GM18508 (cell line): Measurements from ENCODE around the gene KRTAP5-11.
"Not testable (repeated sequence)": the region's sequence is repeated elsewhere in the genome, so short reads cannot be mapped to it uniquely, and the experiment has no call there.

ENCODE experiments used
- ATAC-seq: cut with Tn5 transposase; IDR thresholded peaks from one replicate; pipeline ENCODE4 v1.9.1; 2021; ENCODE audit warnings: moderate number of reproducible peaks; ENCODE audit not compliant: insufficient read depth, unreplicated experiment

Gene KRTAP5-11, protein sequence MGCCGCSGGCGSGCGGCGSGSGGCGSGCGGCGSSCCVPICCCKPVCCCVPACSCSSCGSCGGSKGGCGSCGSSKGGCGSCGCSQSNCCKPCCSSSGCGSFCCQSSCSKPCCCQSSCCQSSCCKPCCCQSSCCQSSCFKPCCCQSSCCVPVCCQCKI

GRCh38 chr11:71582309-71582895 is at the start of gene KRTAP5-11:
KRTAP5-11 (minus strand) TSS chr11:71582875; CDS start chr11:71582837, 38 bp downstream.
- ATAC-seq, result no peak

GRCh38 chr11:71631551-71631950 is 48.9 kb upstream of the KRTAP5-11 start:
- not testable (repeated sequence) for ATAC-seq

GRCh38 chr11:71630071-71630470 is 47.4 kb upstream of the KRTAP5-11 start:
- not testable (repeated sequence) for ATAC-seq

GRCh38 chr11:71628943-71629342 is 46.3 kb upstream of the KRTAP5-11 start:
- ATAC-seq, result not testable (repeated sequence)

DNA sequence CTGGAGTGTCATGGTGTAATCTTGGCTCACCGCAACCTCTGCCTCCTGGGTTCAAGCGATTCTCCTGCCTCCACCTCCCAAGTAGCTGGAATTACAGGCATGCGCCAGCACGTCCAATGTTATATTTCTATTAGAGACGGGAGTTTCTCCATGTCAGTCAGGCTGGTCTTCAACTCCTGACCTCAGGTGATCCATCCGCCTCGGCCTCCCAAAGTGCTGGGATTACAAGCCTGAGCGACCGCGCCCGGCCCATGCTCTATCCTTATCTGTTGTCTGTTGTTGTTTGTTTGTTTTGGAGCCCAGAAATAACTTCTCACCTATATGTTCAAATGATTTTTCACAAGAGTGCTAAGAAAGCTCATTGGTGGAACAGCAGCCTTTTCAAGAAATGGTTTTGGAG is 40.6 kb upstream of the KRTAP5-11 start:
- ATAC-seq, result not testable (repeated sequence)

- not testable (repeated sequence) for ATAC-seq
Measured at GRCh38 chr11:71622561-71622960, 39.9 kb upstream of the KRTAP5-11 start.

DNA sequence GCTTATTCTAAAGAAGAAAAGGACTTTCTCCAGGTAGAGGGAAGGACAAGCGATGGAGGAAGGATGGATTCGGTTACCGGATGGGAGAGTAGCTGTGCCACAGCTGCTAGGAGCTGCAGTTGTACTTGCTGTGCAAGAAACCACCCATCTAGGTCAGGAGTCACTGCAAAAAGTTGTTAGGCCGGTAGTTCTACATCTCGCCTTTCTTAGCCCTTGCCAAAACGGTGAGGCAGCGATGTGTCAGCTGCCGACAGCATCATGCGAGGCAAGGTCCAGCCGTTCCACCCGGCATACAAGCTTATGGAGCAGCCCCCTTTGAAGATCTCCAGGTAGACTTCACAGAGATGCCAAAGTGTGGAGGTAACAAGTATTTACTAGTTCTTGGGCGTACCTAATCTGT is 32.3 kb upstream of the KRTAP5-11 start:
- not testable (repeated sequence) for ATAC-seq

- not testable (repeated sequence) for ATAC-seq
Measured at GRCh38 chr11:71614366-71614917, 31.8 kb upstream of the KRTAP5-11 start.

DNA sequence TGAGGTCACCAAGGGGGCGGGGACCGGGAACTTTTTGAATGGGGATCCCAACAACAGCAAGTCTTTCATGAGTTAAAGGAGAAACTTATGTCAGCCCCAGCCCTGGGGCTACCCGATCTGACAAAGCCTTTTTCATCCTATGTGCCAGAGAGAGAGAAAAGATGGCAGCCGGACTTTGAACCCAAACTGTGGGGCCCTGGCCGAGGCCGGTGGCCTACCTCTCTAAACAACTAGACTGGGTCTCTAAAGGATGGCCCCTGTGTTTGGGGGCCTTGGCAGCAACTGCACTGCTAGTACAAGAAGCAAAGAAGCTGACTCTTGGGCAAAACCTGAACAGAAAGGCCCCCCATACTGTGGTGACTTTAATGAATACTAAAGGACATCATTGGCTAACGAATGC is 31.3 kb upstream of the KRTAP5-11 start:
- ATAC-seq, result not testable (repeated sequence)

GRCh38 chr11:71611218-71611910 is 28.7 kb upstream of the KRTAP5-11 start:
- not testable (repeated sequence) for ATAC-seq

- ATAC-seq, result not testable (repeated sequence)
Measured at GRCh38 chr11:71608272-71608671, 25.6 kb upstream of the KRTAP5-11 start.

DNA sequence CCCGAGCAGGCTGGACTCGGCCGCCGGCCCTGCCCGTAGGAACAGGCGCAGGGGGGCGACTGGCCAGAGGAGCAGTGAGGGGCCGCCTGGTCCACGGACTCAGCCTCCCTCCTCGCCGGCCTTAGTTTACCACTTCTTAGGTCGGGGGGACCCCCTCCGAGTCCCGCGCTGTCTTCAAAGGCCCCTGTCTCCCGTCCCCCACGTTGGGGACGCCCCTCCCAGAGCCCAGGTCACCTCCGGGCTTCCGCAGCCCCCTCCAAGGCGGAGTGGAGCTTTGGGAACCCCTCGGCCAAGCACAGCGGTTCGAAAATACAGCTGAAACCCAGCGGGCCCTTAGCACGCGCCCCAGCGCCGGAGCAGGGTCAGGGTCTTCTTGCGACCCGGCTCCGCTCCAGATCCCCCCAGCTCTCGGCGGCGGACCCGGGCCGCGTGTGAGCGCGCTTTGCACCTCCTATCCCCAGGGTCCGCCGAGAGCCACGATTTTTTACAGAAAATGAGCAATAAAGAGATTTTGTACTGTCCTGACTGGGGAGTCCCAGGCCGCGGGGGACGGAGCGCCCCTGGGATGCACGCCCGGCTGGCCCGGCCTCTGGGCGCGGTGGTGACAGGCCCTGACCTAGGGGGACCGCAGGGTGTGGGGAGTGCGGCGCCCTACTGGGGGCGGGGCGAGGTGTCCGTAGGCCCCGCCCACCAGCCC is 25.0 kb upstream of the KRTAP5-11 start:
- not testable (repeated sequence) for ATAC-seq

DNA sequence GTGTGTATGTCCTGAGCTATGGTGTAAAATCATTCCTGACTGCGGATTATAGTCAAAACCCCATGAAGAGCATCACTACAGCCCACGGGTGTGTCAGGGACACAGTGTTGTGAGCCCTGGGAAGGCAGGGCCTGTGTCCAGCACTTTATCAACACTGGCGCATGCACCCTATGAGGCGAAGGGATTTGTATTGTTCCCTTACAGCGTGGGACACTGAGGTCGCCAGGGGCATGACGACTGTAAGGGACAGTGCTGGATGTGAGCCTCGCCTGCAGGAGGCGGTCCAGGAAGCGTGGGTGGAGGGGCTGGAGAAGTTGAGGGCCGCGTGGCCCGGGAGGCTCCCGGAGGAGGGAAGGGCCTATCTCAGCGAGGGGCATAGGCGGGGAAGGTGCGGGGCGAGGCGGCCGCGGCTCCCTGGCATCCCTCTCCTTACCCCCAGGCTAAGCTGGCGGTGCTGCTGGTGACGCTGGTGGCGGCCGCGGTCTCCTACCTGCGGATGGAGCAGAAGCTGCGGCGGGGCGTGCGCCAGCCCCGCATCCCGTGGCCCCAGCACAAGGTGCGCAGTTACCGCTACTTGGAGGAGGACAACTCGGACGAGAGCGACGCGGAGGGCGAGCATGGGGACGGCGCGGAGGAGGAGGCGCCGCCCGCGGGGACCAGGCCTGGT is 24.3 kb upstream of the KRTAP5-11 start:
- not testable (repeated sequence) for ATAC-seq

GRCh38 chr11:71604798-71605488 is 22.3 kb upstream of the KRTAP5-11 start:
- ATAC-seq, result not testable (repeated sequence)

DNA sequence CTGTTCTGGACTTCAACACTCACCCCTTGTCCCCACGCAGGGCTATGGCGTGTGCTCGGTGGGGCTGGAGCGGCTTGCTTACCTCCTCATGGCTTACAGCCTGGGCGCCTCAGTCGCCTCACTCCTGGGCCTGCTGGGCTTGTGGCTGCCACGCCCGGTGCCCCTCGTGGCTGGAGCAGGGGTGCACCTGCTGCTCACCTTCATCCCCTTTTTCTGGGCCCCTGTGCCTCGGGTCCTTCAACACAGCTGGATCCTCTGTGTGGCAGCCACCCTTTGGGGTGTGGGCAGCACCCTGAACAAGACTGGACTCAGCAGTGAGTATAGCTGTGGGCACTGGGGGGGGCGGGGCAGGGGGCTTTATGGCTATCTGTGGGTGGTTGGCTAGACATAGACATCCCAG is 20.5 kb upstream of the KRTAP5-11 start:
- not testable (repeated sequence) for ATAC-seq

DNA sequence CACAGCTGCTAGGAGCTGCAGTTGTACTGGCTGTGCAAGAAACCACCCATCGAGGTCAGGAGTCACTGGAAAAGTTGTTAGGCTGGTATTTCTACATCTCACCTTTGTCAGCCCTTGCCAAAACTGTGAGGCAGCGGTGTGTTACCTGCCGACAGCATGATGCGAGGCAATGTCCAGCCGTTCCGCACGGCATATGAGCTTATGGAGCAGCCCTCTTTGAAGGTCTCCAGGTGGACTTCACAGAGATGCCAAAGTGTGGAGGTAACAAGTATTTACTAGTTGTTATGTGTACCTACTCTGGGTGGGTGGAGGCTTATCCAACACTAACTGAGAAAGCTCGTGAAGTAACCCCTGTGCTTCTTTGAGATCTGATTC is 6.9 kb upstream of the KRTAP5-11 start:
- not testable (repeated sequence) for ATAC-seq

DNA sequence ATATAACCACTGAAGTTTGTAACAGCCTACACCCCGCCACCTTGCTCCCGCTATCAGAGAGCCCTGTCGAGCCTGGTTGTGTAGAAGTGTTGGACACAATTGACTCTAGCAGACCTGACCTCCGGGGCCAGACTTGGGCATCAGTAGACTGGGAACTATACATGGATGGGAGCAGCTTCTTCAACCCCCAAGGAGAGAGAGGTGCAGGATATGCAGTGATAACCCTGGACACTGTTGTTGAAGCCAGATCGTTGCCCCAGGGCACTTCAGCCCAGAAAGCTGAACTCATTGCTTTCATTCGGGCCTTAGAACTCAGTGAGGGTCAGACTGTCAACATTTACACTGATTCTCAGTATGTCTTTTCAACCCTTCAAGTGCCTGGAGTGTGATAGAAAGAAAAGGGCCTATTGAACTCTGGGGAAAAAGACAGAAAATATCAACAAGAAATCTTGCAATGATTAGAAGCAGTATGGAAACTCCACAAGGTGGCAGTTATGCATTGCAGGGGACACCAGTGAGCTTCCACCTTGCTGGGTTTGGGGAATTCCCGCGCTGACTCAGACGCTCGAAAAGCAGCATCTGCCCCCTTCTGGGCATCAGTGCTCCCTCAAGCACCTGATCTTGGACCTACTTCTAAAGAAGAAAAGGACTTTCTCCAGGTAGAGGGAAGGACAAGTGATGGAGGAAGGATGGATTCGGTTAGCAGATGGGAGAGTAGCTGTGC is 6.3 kb upstream of the KRTAP5-11 start:
- ATAC-seq, result not testable (repeated sequence)

GRCh38 chr11:71588314-71588713 is 5.6 kb upstream of the KRTAP5-11 start:
- not testable (repeated sequence) for ATAC-seq

- not testable (repeated sequence) for ATAC-seq
Measured at GRCh38 chr11:71585673-71586072, 3.0 kb upstream of the KRTAP5-11 start.
